MM.1S (cell line): ENCODE results near the gene PAN2.

Experiments used
- CTCF ChIP-seq: fragments of 300-600 bp; sonication (generic); IDR thresholded peaks from 2 replicates; pipeline ENCODE4 v1.5.1; 2016; ENCODE audit warnings: antibody characterized with exemption, low read length, mixed read lengths
- EZH2 ChIP-seq: fragments of 300-600 bp; sonication (generic); optimal IDR thresholded peaks from 2 replicates; pipeline ENCODE3; 2017; ENCODE audit warnings: low read depth, mild to moderate bottlenecking, antibody characterized with exemption, low read length, mixed read lengths
- EZH2phosphoT487 ChIP-seq: fragments of 300-600 bp; sonication (generic); IDR thresholded peaks from 2 replicates; pipeline ENCODE4 v1.6.1; 2018; ENCODE audit warnings: antibody characterized with exemption, low read length

DNA sequence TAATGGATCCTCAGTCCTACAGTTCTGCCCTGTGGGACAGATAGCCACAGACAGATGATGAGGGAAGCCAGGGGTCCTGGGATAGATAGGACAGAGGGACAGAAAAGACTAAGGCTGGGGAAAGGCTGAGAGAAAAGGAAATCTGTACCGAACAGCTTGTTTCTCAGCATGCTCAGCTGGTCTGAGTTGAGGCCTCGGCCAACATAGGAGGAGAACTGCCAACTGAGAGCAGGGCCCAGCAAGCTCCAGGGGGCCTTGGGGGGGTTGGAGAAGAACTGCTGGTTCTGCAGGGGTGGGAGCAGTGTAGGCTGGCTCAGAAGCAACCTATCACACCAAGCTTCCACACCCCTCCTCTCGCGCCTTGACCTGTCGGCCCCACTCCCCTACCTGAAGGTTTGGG lies 15.0 kb upstream of the PAN2 start:
- TF ChIP-seq CTCF (no peak), EZH2 (no peak), EZH2phosphoT487 (no peak)
